PC-3 (cell line): ENCODE results near the gene REPS2.
A peak's percentile ranks its signal among the peaks of the same experiment; 100 is the strongest.

Source experiments
- CTCF ChIP-seq: fragments of 300-600 bp; sonication (generic); conservative IDR thresholded peaks from 2 replicates; pipeline ENCODE4 v1.5.1; 2017; ENCODE audit warnings: antibody characterized with exemption, low read depth, mild to moderate bottlenecking, low read length
- EZH2 ChIP-seq: fragments of 300-600 bp; sonication (generic); IDR thresholded peaks from one replicate; pipeline ENCODE4 v1.6.1; 2017; ENCODE audit warnings: antibody characterized with exemption, mild to moderate bottlenecking, low read length; ENCODE audit not compliant: unreplicated experiment
- EZH2phosphoT487 ChIP-seq: fragments of 300-600 bp; sonication (generic); IDR thresholded peaks from 2 replicates; pipeline ENCODE4 v1.6.1; 2018; ENCODE audit warnings: mild to moderate bottlenecking, antibody characterized with exemption, low read length, borderline replicate concordance

GRCh38 chrX:16993791-16994318 is 47.4 kb downstream of the REPS2 start:
- peak; percentile 50 for TF ChIP-seq CTCF
- no peak for TF ChIP-seq EZH2
- no peak for TF ChIP-seq EZH2phosphoT487
